Left lung (tissue), 10 donors: ENCODE data around the gene PPP4C. TPM values are rescaled to one million over a fixed set of nuclear protein-coding genes. Genes with fewer than 3 reads are reported as not detected.

ENCODE experiments used
- ATAC-seq: fragments of 200-7000 bp; cut with Tn5 transposase; one replicate; pipeline ENCODE4 v1.9.1; 2020; ENCODE audit warnings: moderate library complexity
- DNase-seq, 4 donors: peaks; one replicate each; pipeline ENCODE4 v3.0.0-alpha.2; 2013 to 2020
- H3K27ac ChIP-seq, 2 donors: fragments of 200-600 bp; sonication (generic) in 1 of 2; one replicate each; pipeline versions ENCODE4 v1.5.0 to v1.8.0; 2020 to 2021
- H3K27me3 ChIP-seq, 2 donors: fragments of 200-600 bp; sonication (generic) in 1 of 2; one replicate each; pipeline versions ENCODE4 v1.5.0 to v1.8.0; 2020 to 2021
- H3K36me3 ChIP-seq, 2 donors: fragments of 200-600 bp; sonication (generic) in 1 of 2; one replicate each; pipeline versions ENCODE4 v1.5.0 to v1.8.0; 2020 to 2021
- H3K4me1 ChIP-seq, 2 donors: fragments of 200-600 bp; one replicate each; pipeline ENCODE4 v1.8.0; 2021
- H3K4me3 ChIP-seq, 2 donors: fragments of 200-600 bp; sonication (generic) in 1 of 2; one replicate each; pipeline versions ENCODE4 v1.5.0 to v1.8.0; 2020 to 2021; ENCODE audit warnings: mild to moderate bottlenecking in 1 of 2
- H3K9me3 ChIP-seq, 2 donors: fragments of 200-600 bp; sonication (generic) in 1 of 2; one replicate each; pipeline versions ENCODE4 v1.5.0 to v1.8.0; 2020 to 2021
- intact Hi-C, 2 donors: fragments of 100-400 bp; cut with DNase I; formaldehyde crosslinking; loops; one replicate each; pipeline versions ENCODE4 v1.11.2 to v1.14.2; 2022
- polyA plus RNA-seq, 6 donors: library from polyadenylated mRNA; unstranded; fragments of 120-200 nt; gene quantifications; one replicate each; pipeline ENCODE4 v1.2.1, GENCODE V29; 2013; ENCODE audit not compliant: insufficient read length in 6 of 6
- total RNA-seq, 2 donors: library from RNA; stranded (reverse); fragmentation: NEBNext Ultra II Directional; extraction: Animal tissue kit (Norgen Biotek cat#: 25700); gene quantifications; one replicate each; pipeline ENCODE4 v1.2.1, GENCODE V29; 2021
- TF ChIP-seq, protein P1 (sequence below), 2 donors: fragments of 200-600 bp; sonication (generic) in 1 of 2; IDR thresholded peaks; one replicate each; pipeline versions ENCODE4 v1.5.0 to v1.8.0; 2021; ENCODE audit warnings: antibody characterized with exemption in 2 of 2
- donor health status: DM: no; HTN: yes; CAD: no.
- donor health status: DM: no; HTN: no; CAD: no.

PPP4C gene
- total and polyA plus RNA-seq, 8 donors, result 62.0 to 89.8 (median 76.9) TPM

DNA sequence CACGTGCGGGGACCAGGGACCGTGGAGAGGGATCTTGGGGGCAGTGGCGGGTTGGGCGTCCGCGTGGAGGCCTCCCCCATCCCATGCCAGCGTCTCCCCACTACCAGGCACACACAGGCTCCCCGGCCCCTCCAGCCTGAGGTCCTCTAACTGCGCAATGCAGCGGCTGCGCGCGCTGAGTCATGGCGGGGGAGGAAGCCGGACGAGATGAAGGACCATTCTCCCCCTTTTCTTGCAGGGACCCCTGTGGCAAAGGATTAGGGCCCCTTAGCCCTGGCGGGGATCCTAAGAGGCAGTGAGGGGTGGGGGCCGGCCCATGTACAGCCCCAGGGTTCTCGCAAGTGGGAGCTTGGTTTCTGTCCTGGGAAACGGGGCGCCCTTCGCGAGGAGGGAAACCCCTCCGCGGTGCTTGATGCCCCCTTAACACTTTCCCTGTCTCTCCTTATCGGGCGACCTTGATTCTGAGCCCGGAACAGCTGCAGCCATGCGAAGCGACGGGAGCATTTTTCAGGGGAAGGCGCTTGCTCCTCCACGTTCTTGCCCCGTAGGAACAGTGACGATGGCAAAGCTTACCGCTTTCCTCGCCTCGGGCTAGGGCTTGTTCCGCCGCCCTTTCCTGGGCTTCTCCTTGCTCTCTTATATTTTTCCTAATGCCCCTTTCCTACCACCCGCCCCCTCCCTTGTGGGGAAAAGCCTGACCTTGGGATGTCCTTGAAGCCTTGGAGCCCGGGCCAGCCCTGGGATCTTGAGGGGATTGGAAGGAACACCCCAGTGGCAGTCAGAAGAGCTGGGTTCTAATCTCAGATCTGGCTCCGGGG is 9.6 kb upstream of the PPP4C start:
- peak overlapping the region; percentile 55 to 98 for H3K4me3 ChIP-seq
- H3K4me1 ChIP-seq, result peaks cover 30 to 67% of the 10 kb centered on the region in 2 donors
- no peaks in the 10 kb centered on the region for H3K9me3 ChIP-seq
- intact Hi-C loops, result no loop called here
- peak overlapping the region; percentile 98 to 99 for H3K27ac ChIP-seq
- peak; percentile 4 for ATAC-seq
- DNase-seq, result peak in 2 of 4 donors; percentile 68 to 93
- no peaks in the 10 kb centered on the region for H3K27me3 ChIP-seq
- TF ChIP-seq, protein P1, sequence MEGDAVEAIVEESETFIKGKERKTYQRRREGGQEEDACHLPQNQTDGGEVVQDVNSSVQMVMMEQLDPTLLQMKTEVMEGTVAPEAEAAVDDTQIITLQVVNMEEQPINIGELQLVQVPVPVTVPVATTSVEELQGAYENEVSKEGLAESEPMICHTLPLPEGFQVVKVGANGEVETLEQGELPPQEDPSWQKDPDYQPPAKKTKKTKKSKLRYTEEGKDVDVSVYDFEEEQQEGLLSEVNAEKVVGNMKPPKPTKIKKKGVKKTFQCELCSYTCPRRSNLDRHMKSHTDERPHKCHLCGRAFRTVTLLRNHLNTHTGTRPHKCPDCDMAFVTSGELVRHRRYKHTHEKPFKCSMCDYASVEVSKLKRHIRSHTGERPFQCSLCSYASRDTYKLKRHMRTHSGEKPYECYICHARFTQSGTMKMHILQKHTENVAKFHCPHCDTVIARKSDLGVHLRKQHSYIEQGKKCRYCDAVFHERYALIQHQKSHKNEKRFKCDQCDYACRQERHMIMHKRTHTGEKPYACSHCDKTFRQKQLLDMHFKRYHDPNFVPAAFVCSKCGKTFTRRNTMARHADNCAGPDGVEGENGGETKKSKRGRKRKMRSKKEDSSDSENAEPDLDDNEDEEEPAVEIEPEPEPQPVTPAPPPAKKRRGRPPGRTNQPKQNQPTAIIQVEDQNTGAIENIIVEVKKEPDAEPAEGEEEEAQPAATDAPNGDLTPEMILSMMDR (IDR thresholded peaks at IDR 0.05), result no peak
- H3K36me3 ChIP-seq, result peaks cover 0 to 46% of the 10 kb centered on the region in 2 donors

DNA sequence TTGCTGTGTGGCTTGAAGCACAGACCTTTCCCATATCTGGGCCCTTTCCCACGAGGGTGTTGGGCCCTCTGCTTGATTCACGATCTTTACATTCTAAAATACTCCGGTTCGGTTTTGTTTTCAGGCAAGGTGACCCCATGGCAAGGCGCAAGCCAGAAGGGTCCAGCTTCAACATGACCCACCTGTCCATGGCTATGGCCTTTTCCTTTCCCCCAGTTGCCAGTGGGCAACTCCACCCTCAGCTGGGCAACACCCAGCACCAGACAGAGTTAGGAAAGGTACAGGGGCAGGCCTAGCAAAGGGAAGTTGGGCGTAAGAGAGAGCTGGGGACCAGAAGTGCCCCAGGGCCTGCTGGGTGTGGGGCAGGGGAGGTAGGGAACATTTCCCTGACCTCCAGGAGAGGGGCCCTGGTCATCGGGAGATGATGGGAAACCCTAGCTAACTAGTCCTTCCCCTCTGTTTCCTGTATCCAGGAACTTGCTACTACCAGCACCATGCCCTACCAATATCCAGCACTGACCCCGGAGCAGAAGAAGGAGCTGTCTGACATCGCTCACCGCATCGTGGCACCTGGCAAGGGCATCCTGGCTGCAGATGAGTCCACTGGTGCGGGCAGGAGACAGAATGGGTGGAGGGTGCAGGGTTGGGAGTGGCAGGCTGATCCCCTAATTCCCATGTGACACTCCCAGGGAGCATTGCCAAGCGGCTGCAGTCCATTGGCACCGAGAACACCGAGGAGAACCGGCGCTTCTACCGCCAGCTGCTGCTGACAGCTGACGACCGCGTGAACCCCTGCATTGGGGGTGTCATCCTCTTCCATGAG is 8.8 kb upstream of the PPP4C start:
- ATAC-seq (no peak), DNase-seq (no peak)
- H3K27ac ChIP-seq, result peak overlapping the region; percentile 98 to 99
- no peaks in the 10 kb centered on the region for H3K27me3 ChIP-seq
- TF ChIP-seq, protein P1 (IDR thresholded peaks at IDR 0.05), result no peak
- H3K9me3 ChIP-seq, result no peaks in the 10 kb centered on the region
- H3K4me1 ChIP-seq, result peaks cover 30 to 75% of the 10 kb centered on the region in 2 donors
- intact Hi-C loops, result no loop called here
- peak overlapping the region; percentile 55 to 98 for H3K4me3 ChIP-seq
- H3K36me3 ChIP-seq, result peaks cover 0 to 55% of the 10 kb centered on the region in 2 donors

DNA sequence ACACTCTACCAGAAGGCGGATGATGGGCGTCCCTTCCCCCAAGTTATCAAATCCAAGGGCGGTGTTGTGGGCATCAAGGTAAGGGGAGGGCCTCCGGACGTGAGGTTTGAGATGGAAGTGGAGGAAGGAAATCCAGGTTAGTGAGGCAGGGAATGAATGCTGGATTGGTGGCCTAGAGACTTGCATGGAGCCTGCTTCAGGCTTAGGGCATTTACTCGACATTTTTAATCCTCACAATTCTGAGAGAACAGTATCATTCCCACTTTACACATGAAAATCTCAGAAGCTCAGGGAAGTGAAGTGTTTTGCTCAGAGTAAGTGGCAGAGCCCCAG is 8.2 kb upstream of the PPP4C start:
- no peaks in the 10 kb centered on the region for H3K27me3 ChIP-seq
- peak overlapping the region in 1 of 2 donors; percentile 98 for H3K4me3 ChIP-seq
- TF ChIP-seq, protein P1 (IDR thresholded peaks at IDR 0.05), result no peak
- H3K9me3 ChIP-seq, result no peaks in the 10 kb centered on the region
- H3K27ac ChIP-seq, result no peak overlapping the region
- H3K36me3 ChIP-seq, result peaks cover 0 to 60% of the 10 kb centered on the region in 2 donors
- DNase-seq (no peak), ATAC-seq (no peak)
- intact Hi-C loops, result no loop called here
- peaks cover 30 to 75% of the 10 kb centered on the region in 2 donors for H3K4me1 ChIP-seq

DNA sequence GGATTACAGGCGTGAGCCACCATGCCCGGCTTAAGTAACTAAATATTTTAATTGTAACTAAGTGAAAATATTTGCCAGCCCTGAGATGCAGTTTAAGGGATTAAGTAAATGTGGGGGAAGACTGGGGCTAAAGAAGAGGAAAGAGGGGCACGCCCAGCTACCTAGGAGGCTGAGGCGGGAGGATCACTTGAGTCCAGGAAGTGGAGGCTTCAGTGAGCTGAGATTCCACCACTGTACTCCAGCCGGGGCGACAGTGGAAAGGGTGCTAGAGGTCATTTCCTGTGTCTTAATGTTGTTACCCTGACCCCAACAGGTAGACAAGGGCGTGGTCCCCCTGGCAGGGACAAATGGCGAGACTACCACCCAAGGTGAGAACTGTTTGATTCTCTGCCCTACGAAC is 7.5 kb upstream of the PPP4C start:
- intact Hi-C loops, result no loop called here
- H3K27ac ChIP-seq, result no peak overlapping the region
- TF ChIP-seq, protein P1 (IDR thresholded peaks at IDR 0.05), result no peak
- no peaks in the 10 kb centered on the region for H3K9me3 ChIP-seq
- peaks cover 28 to 67% of the 10 kb centered on the region in 2 donors for H3K4me1 ChIP-seq
- H3K4me3 ChIP-seq, result peak overlapping the region in 1 of 2 donors; percentile 98
- H3K36me3 ChIP-seq, result peaks cover 0 to 68% of the 10 kb centered on the region in 2 donors
- no peak for DNase-seq
- ATAC-seq, result no peak
- H3K27me3 ChIP-seq, result no peaks in the 10 kb centered on the region
